Measurements from ENCODE around the gene CCDC192.

GRCh38 chr5:127664093-127664492, 39.1 kb upstream of the CCDC192 start:
- no peak for TF ChIP-seq CTCF (IDR thresholded peaks at IDR 0.05)
- no peak for TF ChIP-seq POLR2A (IDR thresholded peaks at IDR 0.05)
- no peak for TF ChIP-seq POLR2AphosphoS5 (IDR thresholded peaks at IDR 0.05)
- no peak for TF ChIP-seq EP300 (IDR thresholded peaks at IDR 0.05)

Data from suprapubic skin (tissue), 4 donors.